T-cell (primary cell): ENCODE results near the gene C1QL1. TPM values are rescaled to one million over a fixed set of nuclear protein-coding genes. Genes with fewer than 3 reads are reported as not detected.

Experiments used
- ATAC-seq, 4 experiments: fragments of 200-7000 bp in 3 of 4; fragments of 150-1000 bp in 1 of 4; cut with Tn5 transposase; replicated peaks in 1 of 4; 1 replicate in 3 of 4; 2 replicates in 1 of 4; pipeline ENCODE4 v1.10.0; 2021; ENCODE audit warnings: moderate library complexity in 3 of 4, mild to moderate bottlenecking in 2 of 4, moderate number of reproducible peaks in 1 of 4
- CTCF ChIA-PET, 2 donors: fragments of 300-600 bp; sonication (Branson Sonifier 250); formaldehyde crosslinking; loops; one replicate each; lab custom pipeline; 2022; ENCODE audit warnings: antibody characterized with exemption in 2 of 2; lab: Charles Lee
- POLR2A ChIA-PET, 2 donors: fragments of 300-600 bp; sonication (Branson Sonifier 250); formaldehyde crosslinking; loops; one replicate each; lab custom pipeline; 2022; ENCODE audit warnings: antibody characterized with exemption in 2 of 2; lab: Charles Lee
- DNase-seq, 35 experiments: peaks; one replicate each; pipeline versions ENCODE4 v3.0.0 to v3.0.0-alpha.2; 2013 to 2023
- H3K27ac ChIP-seq: one replicate; pipeline ENCODE4 v1.5.1; 2013; ENCODE audit warnings: low read length
- H3K27me3 ChIP-seq, 2 experiments: replicated peaks in 1 of 2; 1 replicate in 1 of 2; 2 replicates in 1 of 2; pipeline versions ENCODE4 v1.6.1 to v1.7.0; 2013; ENCODE audit warnings: low read length in 1 of 2, mixed read lengths in 1 of 2; ENCODE audit not compliant: control insufficient read depth in 2 of 2, insufficient read depth in 2 of 2; ENCODE audit errors: extremely low read depth in 1 of 2
- H3K36me3 ChIP-seq, 2 donors: 1 replicate in 1 of 2; 2 replicates in 1 of 2; pipeline versions ENCODE4 v1.6.1 to v1.7.0; 2013; ENCODE audit warnings: low read length in 1 of 2; ENCODE audit not compliant: control insufficient read depth in 2 of 2, insufficient read depth in 1 of 2; ENCODE audit errors: extremely low read depth in 1 of 2
- H3K4me1 ChIP-seq, 2 experiments: 1 replicate in 1 of 2; 2 replicates in 1 of 2; pipeline versions ENCODE4 v1.6.1 to v1.7.0; 2013; ENCODE audit warnings: low read length in 2 of 2, mixed read lengths in 1 of 2; ENCODE audit not compliant: insufficient read depth in 2 of 2, control insufficient read depth in 1 of 2; ENCODE audit errors: extremely low read depth in 1 of 2
- H3K4me3 ChIP-seq, 2 donors: 1 replicate in 1 of 2; 2 replicates in 1 of 2; pipeline versions ENCODE4 v1.5.1 to v1.7.0; 2013; ENCODE audit warnings: mild to moderate bottlenecking in 2 of 2, low read length in 1 of 2, moderate library complexity in 1 of 2; ENCODE audit not compliant: control insufficient read depth in 1 of 2; ENCODE audit errors: extremely low read depth in 1 of 2
- H3K9me3 ChIP-seq: 2 replicates; pipeline ENCODE4 v1.7.0; 2013
- H3K27ac Mint-ChIP-seq, 2 donors: one replicate each; pipeline ENCODE4 v1.8.0; 2020 to 2021; ENCODE audit warnings: mild to moderate bottlenecking in 2 of 2, mixed read lengths in 2 of 2
- H3K27me3 Mint-ChIP-seq, 2 donors: one replicate each; pipeline ENCODE4 v1.8.0; 2021 to 2022; ENCODE audit warnings: mixed read lengths in 2 of 2
- H3K36me3 Mint-ChIP-seq: one replicate; pipeline ENCODE4 v1.8.0; 2021; ENCODE audit warnings: mixed read lengths
- H3K4me1 Mint-ChIP-seq, 3 donors: one replicate each; pipeline ENCODE4 v1.8.0; 2020 to 2022; ENCODE audit warnings: mixed read lengths in 3 of 3, mild to moderate bottlenecking in 1 of 3
- H3K4me3 Mint-ChIP-seq, 3 donors: one replicate each; pipeline ENCODE4 v1.8.0; 2020 to 2022; ENCODE audit warnings: mild to moderate bottlenecking in 3 of 3, mixed read lengths in 3 of 3, moderate library complexity in 3 of 3
- H3K9me3 Mint-ChIP-seq, 3 donors: one replicate each; pipeline ENCODE4 v1.8.0; 2020 to 2022; ENCODE audit warnings: mixed read lengths in 3 of 3
- WGBS: methylation state at CpG from one replicate; pipeline ENCODE4 v1.1.5; 2013; ENCODE audit warnings: missing lambda C conversion rate; ENCODE audit not compliant: insufficient coverage; 5-methylcytosine and 5-hydroxymethylcytosine counted together
- total RNA-seq, 35 experiments: library from RNA in 6 of 35; stranded (reverse) in 6 of 35; fragments of 120-200 nt in 1 of 35; gene quantifications; one replicate each; pipeline versions ENCODE4 v1.2.1 to v1.2.4 and lab custom pipeline; 2013 to 2026

C1QL1 gene
- total RNA-seq, 5 donors from 2014 or later (not counting 1 experiment from before 2014, with no cell fraction given): not detected

DNA sequence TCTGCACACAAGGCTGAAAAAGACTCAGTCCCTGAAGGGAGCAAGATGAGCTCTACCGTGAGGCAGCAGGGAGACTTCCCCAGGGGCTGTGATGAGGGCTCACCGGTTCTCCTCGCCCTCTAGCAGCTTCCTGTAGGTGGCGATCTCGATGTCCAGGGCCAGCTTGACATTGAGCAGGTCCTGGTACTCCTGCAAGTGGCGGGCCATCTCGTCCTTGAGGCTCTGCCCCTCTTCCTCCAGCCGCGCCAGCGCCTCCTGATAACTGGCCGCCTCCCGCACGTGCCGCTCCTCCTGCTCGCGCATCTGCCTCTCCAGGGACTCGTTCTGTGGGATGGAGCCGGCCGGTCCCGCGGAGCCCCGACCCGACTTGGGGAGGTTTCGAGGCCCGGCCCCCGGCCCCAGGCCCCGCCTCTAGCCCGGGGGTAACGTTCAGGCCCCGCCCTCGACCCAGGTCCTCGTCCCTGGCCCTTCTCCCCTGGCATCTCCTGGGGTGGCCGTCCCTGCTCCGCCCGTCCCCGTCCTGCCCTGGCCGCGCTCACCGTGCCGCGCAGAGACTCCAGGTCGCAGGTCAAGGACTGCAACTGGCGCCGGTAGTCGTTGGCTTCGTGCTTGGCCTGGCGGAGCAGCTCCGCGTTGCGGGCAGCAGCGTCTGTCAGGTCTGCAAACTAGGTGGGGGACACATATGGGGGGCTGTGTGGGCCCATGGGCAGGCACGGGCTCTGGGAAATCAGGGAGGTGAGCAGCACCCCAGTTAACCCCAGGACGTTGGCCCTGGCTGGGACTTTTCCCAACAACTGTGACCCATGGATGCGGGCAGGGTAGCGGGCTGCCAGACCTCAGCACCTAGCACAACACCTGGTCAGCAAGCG, 56.7 kb downstream of the C1QL1 start:
- Mint-ChIP-seq H3K4me3 (peak overlapping the region; percentile 32 to 52 (median 40)), H3K36me3 (no peaks in the 10 kb centered on the region), H3K27me3 (peaks cover 23 to 36% of the 10 kb centered on the region in 2 donors), H3K27ac (no peak overlapping the region), H3K4me1 (peaks cover 8 to 13% (median 12%) of the 10 kb centered on the region in 3 donors), H3K9me3 (no peaks in the 10 kb centered on the region)
- Histone ChIP-seq H3K36me3 (no peaks in the 10 kb centered on the region), H3K27me3 (peaks cover 2 to 71% of the 10 kb centered on the region in 2 experiments), H3K4me3 (peak overlapping the region; percentile 15 to 29), H3K4me1 (peaks cover 0 to 12% of the 10 kb centered on the region in 2 experiments), H3K27ac (no peak overlapping the region), H3K9me3 (no peaks in the 10 kb centered on the region)
- DNase-seq (peak in 29 of 35 experiments; percentile 13 to 59 (median 28)), ATAC-seq (peak; percentile 67 to 87 (median 80))
- WGBS: 14% methylated on average over 52 of the region's 56 CpGs
- CTCF ChIA-PET: interaction anchor here (0.5 to 1.5 kb wide), 7 partner anchors 18 to 289 kb away, joined by 3 to 13 read pairs (median 3); no protein-coding TSS in a partner anchor
- POLR2A ChIA-PET: interaction anchor here in 1 of 2 donors (0.6 kb wide), 1 partner anchor 595 kb away, joined by 3 read pairs; no protein-coding TSS in a partner anchor

DNA sequence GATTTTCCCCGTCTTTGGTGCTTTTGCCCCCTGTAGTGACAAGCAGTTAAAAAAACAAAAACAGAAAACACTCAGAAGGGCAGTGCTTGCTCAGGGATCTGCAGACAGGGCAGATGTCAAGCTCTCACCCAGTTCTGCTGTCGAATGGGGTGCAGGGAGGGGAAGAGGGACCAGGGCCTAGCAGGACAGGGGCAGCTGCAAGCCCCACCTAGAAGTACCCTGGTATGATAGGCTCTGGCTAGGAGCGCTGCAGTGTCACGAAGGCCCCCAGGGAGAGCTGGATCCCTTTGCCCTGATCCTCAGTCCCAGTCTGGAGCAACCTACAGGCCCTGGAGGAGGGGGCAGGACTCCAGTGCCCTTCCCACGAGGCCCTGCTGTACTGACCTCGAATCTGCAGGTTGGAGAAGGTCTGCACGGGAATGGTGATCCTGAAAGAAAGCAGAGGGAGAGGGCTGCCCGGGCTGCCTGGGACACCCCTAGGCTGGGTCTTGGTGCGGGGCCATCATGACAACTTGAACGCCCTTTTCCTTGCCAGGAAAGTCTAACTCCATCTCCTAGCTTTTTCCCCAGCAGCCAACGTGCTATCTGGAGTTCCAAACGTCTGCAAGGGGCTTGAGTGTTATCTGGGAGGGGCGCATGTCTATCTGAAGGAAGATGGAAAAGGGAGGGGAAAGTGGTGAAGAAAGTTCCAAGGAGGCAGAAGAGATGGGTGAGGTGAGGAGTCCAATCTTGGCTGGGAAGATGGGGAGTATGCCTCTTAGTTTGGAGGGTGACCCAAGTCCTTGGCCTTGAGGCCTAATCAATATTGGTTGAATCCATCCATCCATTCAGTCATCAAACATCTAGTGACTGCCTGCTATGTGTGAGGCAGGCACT, 57.6 kb downstream of the C1QL1 start:
- Mint-ChIP-seq H3K9me3 (no peaks in the 10 kb centered on the region), H3K36me3 (no peaks in the 10 kb centered on the region)
- POLR2A ChIA-PET: interaction anchor here in 1 of 2 donors (0.6 kb wide), 1 partner anchor 596 kb away, joined by 3 read pairs; no protein-coding TSS in a partner anchor

More for the DNA sequence above, 57.6 kb downstream of the C1QL1 start:
- Histone ChIP-seq H3K27me3 (peaks cover 2 to 75% of the 10 kb centered on the region in 2 experiments), H3K4me3 (no peak overlapping the region), H3K4me1 (peaks cover 0 to 12% of the 10 kb centered on the region in 2 experiments), H3K36me3 (no peaks in the 10 kb centered on the region), H3K27ac (no peak overlapping the region), H3K9me3 (no peaks in the 10 kb centered on the region)
- H3K4me3 Mint-ChIP-seq: peak overlapping the region in 1 of 3 donors; percentile 40
- CTCF ChIA-PET: interaction anchor here (0.5 to 1.5 kb wide), 5 partner anchors 17 to 290 kb away, joined by 3 to 6 read pairs (median 3); no protein-coding TSS in a partner anchor
- H3K27me3 Mint-ChIP-seq: peaks cover 28 to 36% of the 10 kb centered on the region in 2 donors
- peaks cover 8 to 13% (median 12%) of the 10 kb centered on the region in 3 donors for H3K4me1 Mint-ChIP-seq
- no peak overlapping the region for H3K27ac Mint-ChIP-seq
- no peak for DNase-seq
- 83% methylated on average over 10 of the region's 13 CpGs for WGBS
- no peak for ATAC-seq

Other genes with a start within 250 kb of the C1QL1 start
- 1 to 10 TPM in 1 of 5 donors, under 1 TPM in 4; 0.43 to 1.0 (median 0.68) TPM for gene ADAM11, start 209.3 kb downstream of the C1QL1 start, total RNA-seq
- under 1 TPM in 3 of 5 donors, not detected in 2; 0.09 to 0.93 (median 0.30) TPM for gene GJC1, start 138.0 kb downstream of the C1QL1 start, total RNA-seq
- gene HIGD1B, start 120.4 kb downstream of the C1QL1 start, total RNA-seq: not detected
- 100 to 1,000 TPM in 2 of 5 donors, 10 to 100 TPM in 3; 83.1 to 127 (median 96.0) TPM for gene EFTUD2, start 68.9 kb downstream of the C1QL1 start, total RNA-seq
- gene GFAP, start 52.8 kb downstream of the C1QL1 start, total RNA-seq: not detected
- 1 to 10 TPM in 1 of 5 donors, under 1 TPM in 4; 0.37 to 1.2 (median 0.62) TPM for gene KIF18B, start 20.5 kb downstream of the C1QL1 start, total RNA-seq
- 10 to 100 TPM; 18.7 to 40.7 (median 29.7) TPM for gene DCAKD, start 83.3 kb upstream of the C1QL1 start, total RNA-seq
- 100 to 1,000 TPM in 3 of 5 donors, 10 to 100 TPM in 2; 79.5 to 139 (median 125) TPM for gene NMT1, start 93.0 kb upstream of the C1QL1 start, total RNA-seq
- gene PLCD3, start 164.2 kb upstream of the C1QL1 start, total RNA-seq: 1 to 10 TPM; 3.1 to 9.9 (median 4.8) TPM
- gene ACBD4, start 167.4 kb upstream of the C1QL1 start, total RNA-seq: 10 to 100 TPM; 28.4 to 48.5 (median 38.9) TPM
- gene HEXIM1, start 180.2 kb upstream of the C1QL1 start, total RNA-seq: 10 to 100 TPM; 32.3 to 55.9 (median 34.5) TPM
- 1 to 10 TPM; 2.0 to 5.8 (median 3.3) TPM for gene HEXIM2, start 193.6 kb upstream of the C1QL1 start, total RNA-seq